ENCODE measurements around the gene ABCB8.
A peak's percentile ranks its signal among the peaks of the same experiment; 100 is the strongest.

Gene ABCB8

GRCh38 chr7:151053751-151054150 is 25.5 kb downstream of the ABCB8 start:
- no peak for TF ChIP-seq CTCF (conservative IDR thresholded peaks at IDR 0.05; ENCODE audit: low read depth)
- ChIA-PET CTCF (no interaction called here), POLR2A (ENCODE audit: low non-redundant PET) (no interaction called here)
- DNase-seq (ENCODE audit: low spot score) = no peak
- H3K27ac ChIP-seq = no peak overlapping the region

- peak overlapping the region; percentile 96 for H3K27ac ChIP-seq
- no peak for DNase-seq (ENCODE audit: low spot score)
- POLR2A ChIA-PET (ENCODE audit: low non-redundant PET) = no interaction called here
- CTCF ChIA-PET = interaction anchor here (0.6 kb wide), 1 partner anchor 31 kb away, joined by 3 read pairs; no protein-coding TSS in a partner anchor
- TF ChIP-seq CTCF (conservative IDR thresholded peaks at IDR 0.05; ENCODE audit: low read depth) = no peak
These were observed 28.0 kb downstream of the ABCB8 start for GRCh38 chr7:151056283-151056665.

- ChIA-PET POLR2A (ENCODE audit: low non-redundant PET) (no interaction called here), CTCF (interaction anchor here (0.6 to 1.0 kb wide), 3 partner anchors 31 to 68 kb away, joined by 3 to 5 read pairs (median 3); no protein-coding TSS in a partner anchor)
- no peak for DNase-seq (ENCODE audit: low spot score)
- peak overlapping the region; percentile 96 for H3K27ac ChIP-seq
- no peak for TF ChIP-seq CTCF (conservative IDR thresholded peaks at IDR 0.05; ENCODE audit: low read depth)
These were observed 28.6 kb downstream of the ABCB8 start for GRCh38 chr7:151056666-151057505.

- CTCF ChIA-PET = interaction anchor here (1.0 kb wide), 2 partner anchors 28 to 39 kb away, joined by 3 read pairs; no protein-coding TSS in a partner anchor
- no peak for DNase-seq (ENCODE audit: low spot score)
- TF ChIP-seq CTCF (conservative IDR thresholded peaks at IDR 0.05; ENCODE audit: low read depth) = no peak
- peak within 1 kb of the TSS; percentile 96 for H3K27ac ChIP-seq
- POLR2A ChIA-PET (ENCODE audit: low non-redundant PET) = no interaction called here
These were observed 29.3 kb downstream of the ABCB8 start, which contains the start of gene CDK5 for GRCh38 chr7:151057506-151057988. CDK5 (minus strand) TSS chr7:151057897; CDS start chr7:151057848, 49 bp downstream.

GRCh38 chr7:151057989-151058780 is 29.9 kb downstream of the ABCB8 start:
- ChIA-PET POLR2A (ENCODE audit: low non-redundant PET) (no interaction called here), CTCF (interaction anchor here (1.0 kb wide), 2 partner anchors 27 to 53 kb away, joined by 3 to 4 read pairs; no protein-coding TSS in a partner anchor)
- peak overlapping the region; percentile 96 for H3K27ac ChIP-seq
- peak; percentile 96 for DNase-seq (ENCODE audit: low spot score)
- no peak for TF ChIP-seq CTCF (conservative IDR thresholded peaks at IDR 0.05; ENCODE audit: low read depth)

- no peak for TF ChIP-seq CTCF (conservative IDR thresholded peaks at IDR 0.05; ENCODE audit: low read depth)
- H3K27ac ChIP-seq = peak overlapping the region; percentile 96
- ChIA-PET CTCF (interaction anchor here (0.6 to 1.0 kb wide), 3 partner anchors 14 to 52 kb away, joined by 3 to 4 read pairs (median 3); no protein-coding TSS in a partner anchor), POLR2A (ENCODE audit: low non-redundant PET) (no interaction called here)
- DNase-seq (ENCODE audit: low spot score) = peak; percentile 4
These were observed 30.6 kb downstream of the ABCB8 start for GRCh38 chr7:151058781-151059366.
